ENCODE measurements around the gene WDR1. TPM values are rescaled to one million over a fixed set of nuclear protein-coding genes. Genes with fewer than 3 reads are reported as not detected.

Gene WDR1
- total RNA-seq, 4 donors from 2014 or later: 122 to 238 (median 213) TPM

DNA sequence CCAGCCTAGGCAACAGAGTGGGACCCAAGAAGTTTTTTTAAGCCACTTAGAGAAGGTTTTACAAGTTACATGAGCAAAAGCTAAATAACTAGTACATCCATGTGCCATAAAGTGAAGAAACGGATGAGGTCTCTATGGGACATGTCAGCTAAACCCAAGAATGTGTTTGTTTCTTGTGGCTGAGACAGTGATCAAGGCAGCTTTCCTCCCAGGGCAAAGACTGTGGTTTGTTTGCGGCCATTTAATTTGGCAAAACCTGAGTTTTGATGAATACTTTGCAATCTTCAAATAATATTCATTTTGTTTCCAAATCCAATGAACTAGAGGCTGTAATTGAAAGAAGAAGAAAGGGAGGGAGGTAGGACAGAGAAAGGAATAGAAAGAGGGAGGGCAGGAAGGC, 50.4 kb downstream of the WDR1 start:
- 46 to 95% methylated on average over 2 of the region's 2 CpGs for WGBS, 2 donors
- H3K4me3 ChIP-seq (replicated peaks in 1 of 3): no peak overlapping the region
- peaks cover 0 to 6% of the 10 kb centered on the region in 2 donors for H3K36me3 ChIP-seq
- H3K27ac ChIP-seq: no peak overlapping the region
- DNase-seq: no peak
- intact Hi-C loops (cut with DNase I): no loop called here
- H3K4me1 ChIP-seq: peaks cover 5 to 12% of the 10 kb centered on the region in 2 donors
- no peak for TF ChIP-seq POLR2A (IDR thresholded peaks at IDR 0.05)
- TF ChIP-seq, protein P1, sequence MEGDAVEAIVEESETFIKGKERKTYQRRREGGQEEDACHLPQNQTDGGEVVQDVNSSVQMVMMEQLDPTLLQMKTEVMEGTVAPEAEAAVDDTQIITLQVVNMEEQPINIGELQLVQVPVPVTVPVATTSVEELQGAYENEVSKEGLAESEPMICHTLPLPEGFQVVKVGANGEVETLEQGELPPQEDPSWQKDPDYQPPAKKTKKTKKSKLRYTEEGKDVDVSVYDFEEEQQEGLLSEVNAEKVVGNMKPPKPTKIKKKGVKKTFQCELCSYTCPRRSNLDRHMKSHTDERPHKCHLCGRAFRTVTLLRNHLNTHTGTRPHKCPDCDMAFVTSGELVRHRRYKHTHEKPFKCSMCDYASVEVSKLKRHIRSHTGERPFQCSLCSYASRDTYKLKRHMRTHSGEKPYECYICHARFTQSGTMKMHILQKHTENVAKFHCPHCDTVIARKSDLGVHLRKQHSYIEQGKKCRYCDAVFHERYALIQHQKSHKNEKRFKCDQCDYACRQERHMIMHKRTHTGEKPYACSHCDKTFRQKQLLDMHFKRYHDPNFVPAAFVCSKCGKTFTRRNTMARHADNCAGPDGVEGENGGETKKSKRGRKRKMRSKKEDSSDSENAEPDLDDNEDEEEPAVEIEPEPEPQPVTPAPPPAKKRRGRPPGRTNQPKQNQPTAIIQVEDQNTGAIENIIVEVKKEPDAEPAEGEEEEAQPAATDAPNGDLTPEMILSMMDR (IDR thresholded peaks at IDR 0.05): no peak
- no peaks in the 10 kb centered on the region for H3K9me3 ChIP-seq
- H3K27me3 ChIP-seq: no peaks in the 10 kb centered on the region

DNA sequence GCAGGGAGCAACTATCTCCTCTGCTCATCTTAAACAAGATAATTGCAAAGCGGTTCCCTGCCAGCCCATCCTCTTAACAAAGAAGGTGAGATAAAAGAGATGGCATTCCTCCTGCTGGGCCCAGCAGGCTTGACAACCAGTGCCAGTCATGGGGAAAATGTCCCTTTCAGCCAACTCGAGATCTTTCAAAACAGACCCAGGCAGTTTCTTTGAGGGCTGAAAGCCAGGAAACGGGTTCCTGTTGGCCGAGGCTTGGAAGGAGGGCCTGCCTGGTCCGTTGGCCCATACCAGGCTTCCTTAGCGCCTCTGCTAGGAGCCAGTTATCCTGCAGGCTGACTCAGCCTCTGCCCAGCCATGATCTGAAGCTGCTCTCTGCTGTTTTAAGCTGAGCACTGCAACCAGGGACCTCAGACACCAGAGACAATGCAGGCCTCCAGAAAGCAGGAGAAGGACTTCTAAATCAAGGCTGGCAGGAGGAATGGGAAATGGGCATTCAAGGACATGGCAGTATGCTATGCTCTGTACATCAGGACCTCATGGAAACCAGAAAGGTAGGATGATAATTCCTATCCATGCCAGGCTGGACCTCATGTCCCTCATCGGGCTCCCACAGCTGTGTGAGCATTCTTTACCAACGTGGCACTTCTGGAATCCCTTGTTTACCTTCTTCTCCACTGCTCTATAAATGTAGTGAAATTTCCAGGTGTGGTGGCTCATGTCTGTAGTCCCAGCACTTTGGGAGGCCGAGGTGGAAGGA, 52.9 kb downstream of the WDR1 start:
- Histone ChIP-seq H3K4me1 (peaks cover 5 to 12% of the 10 kb centered on the region in 2 donors), H3K27me3 (no peaks in the 10 kb centered on the region), H3K9me3 (no peaks in the 10 kb centered on the region), H3K36me3 (peaks cover 0 to 6% of the 10 kb centered on the region in 2 donors), H3K27ac (peak overlapping the region; percentile 37 to 62 (median 47)), H3K4me3 (replicated peaks in 1 of 3) (no peak overlapping the region)
- no peak for TF ChIP-seq POLR2A (IDR thresholded peaks at IDR 0.05)
- TF ChIP-seq, protein P1 (IDR thresholded peaks at IDR 0.05): peak in 5 of 6 experiments; percentile 17 to 93 (median 83)
- WGBS, 2 donors: 40 to 41% methylated on average over 8 to 9 of the region's 9 CpGs
- intact Hi-C loops (cut with DNase I): loop anchor here (5.0 kb wide), 1 partner anchor 41 kb away; the partner anchor contains the start of gene SLC2A9
- peak; percentile 89 to 91 for DNase-seq

DNA sequence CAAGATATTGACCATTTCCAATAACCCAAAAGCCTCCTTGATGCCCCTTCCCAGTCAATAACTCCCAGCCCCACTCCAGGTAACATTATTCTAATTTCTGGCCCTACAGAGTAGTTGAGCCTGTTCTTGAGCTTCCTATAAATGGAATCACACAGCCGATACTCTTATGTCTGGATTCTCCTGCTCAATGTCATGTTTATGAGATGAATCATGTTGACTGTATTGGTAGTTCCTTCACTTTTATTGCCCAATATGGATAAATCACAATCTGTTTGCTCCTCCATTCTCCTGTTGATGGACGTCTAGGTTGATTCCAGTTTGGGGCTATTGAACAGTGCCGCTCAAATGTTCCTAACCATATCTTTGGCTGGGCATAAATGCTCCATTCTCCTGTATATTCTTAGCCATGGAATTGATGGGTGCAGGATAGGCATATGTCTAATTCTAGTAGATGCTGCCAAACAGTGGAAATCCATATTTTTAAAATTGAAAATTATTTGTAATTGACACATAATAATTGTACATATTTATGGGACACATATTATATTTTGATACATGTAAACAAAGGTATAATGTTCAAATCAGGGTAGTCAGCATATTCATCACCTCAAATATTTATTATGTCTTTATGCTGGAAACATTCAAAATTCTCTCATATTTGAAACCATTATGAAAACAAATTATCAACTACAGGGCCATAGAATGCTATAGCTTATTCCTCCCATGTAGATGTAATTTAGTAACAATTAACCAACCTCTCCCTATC, 54.8 kb downstream of the WDR1 start:
- TF ChIP-seq, protein P1 (IDR thresholded peaks at IDR 0.05): no peak
- TF ChIP-seq POLR2A (IDR thresholded peaks at IDR 0.05): no peak
- no peak overlapping the region for H3K4me3 ChIP-seq (replicated peaks in 1 of 3)
- WGBS, 2 donors: 93 to 96% methylated on average over 3 of the region's 3 CpGs
- intact Hi-C loops (cut with DNase I): loop anchor here (5.0 kb wide), 1 partner anchor 40 kb away; the partner anchor contains the start of gene SLC2A9
- no peak for DNase-seq
- no peaks in the 10 kb centered on the region for H3K36me3 ChIP-seq
- H3K9me3 ChIP-seq: no peaks in the 10 kb centered on the region
- no peaks in the 10 kb centered on the region for H3K27me3 ChIP-seq
- no peak overlapping the region for H3K27ac ChIP-seq
- peaks cover 5 to 12% of the 10 kb centered on the region in 2 donors for H3K4me1 ChIP-seq

DNA sequence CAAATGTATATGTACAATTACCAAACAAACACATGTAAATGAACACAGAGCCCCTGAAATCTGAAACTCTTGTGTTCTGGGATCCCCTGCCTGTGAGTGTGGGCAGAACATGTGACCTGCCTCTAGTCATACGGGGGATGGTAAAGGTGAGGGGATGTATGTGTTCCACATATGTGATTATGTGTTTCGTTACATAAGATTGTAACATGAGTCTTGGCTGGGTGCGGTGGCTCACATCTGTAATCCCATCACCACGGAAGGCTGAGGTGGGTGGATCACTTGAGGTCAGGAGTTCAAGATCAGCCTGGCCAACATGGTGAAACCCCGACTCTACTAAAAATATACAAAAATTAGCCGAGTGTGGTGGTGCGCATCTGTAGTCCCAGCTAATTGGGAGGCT, 58.2 kb downstream of the WDR1 start:
- TF ChIP-seq, protein P1 (IDR thresholded peaks at IDR 0.05): no peak
- TF ChIP-seq POLR2A (IDR thresholded peaks at IDR 0.05): no peak
- no peak for DNase-seq
- H3K4me3 ChIP-seq (replicated peaks in 1 of 3): no peak overlapping the region

More for the DNA sequence above, 58.2 kb downstream of the WDR1 start:
- WGBS, 2 donors: 90 to 96% methylated on average over 7 of the region's 7 CpGs
- intact Hi-C loops (cut with DNase I): no loop called here
- H3K4me1 ChIP-seq: peaks cover 18 to 26% of the 10 kb centered on the region in 2 donors
- no peaks in the 10 kb centered on the region for H3K27me3 ChIP-seq
- no peak overlapping the region for H3K27ac ChIP-seq
- no peaks in the 10 kb centered on the region for H3K9me3 ChIP-seq
- no peaks in the 10 kb centered on the region for H3K36me3 ChIP-seq

Data from thyroid gland (tissue), 4 donors.